GM12874 (cell line): Measurements from ENCODE around the gene ETV6.
A peak's percentile ranks its signal among the peaks of the same experiment; 100 is the strongest.

ENCODE experiments used
- CTCF ChIP-seq: IDR thresholded peaks from 2 replicates; pipeline ENCODE4 v1.5.1; 2011; ENCODE audit warnings: low read depth, mild to moderate bottlenecking, control low read depth, low read length, moderate library complexity; ENCODE audit not compliant: insufficient read depth

ETV6 gene

GRCh38 chr12:11812586-11813437, 163.3 kb downstream of the ETV6 start:
- peak; percentile 42; the same call in 1 of the 2 replicates for TF ChIP-seq CTCF

GRCh38 chr12:11813438-11813813, 164.0 kb downstream of the ETV6 start:
- TF ChIP-seq CTCF: no peak

GRCh38 chr12:11814374-11814773, 164.9 kb downstream of the ETV6 start:
- TF ChIP-seq CTCF: no peak

GRCh38 chr12:11815397-11815796, 165.9 kb downstream of the ETV6 start:
- TF ChIP-seq CTCF: no peak

- TF ChIP-seq CTCF: no peak
Measured at GRCh38 chr12:11819643-11820042, 170.2 kb downstream of the ETV6 start.

- no peak for TF ChIP-seq CTCF
Measured at GRCh38 chr12:11820476-11820875, 171.0 kb downstream of the ETV6 start.

GRCh38 chr12:11821386-11822080, 172.1 kb downstream of the ETV6 start:
- no peak for TF ChIP-seq CTCF
